Measurements from ENCODE around the gene CAMK1D.

CAMK1D gene

DNA sequence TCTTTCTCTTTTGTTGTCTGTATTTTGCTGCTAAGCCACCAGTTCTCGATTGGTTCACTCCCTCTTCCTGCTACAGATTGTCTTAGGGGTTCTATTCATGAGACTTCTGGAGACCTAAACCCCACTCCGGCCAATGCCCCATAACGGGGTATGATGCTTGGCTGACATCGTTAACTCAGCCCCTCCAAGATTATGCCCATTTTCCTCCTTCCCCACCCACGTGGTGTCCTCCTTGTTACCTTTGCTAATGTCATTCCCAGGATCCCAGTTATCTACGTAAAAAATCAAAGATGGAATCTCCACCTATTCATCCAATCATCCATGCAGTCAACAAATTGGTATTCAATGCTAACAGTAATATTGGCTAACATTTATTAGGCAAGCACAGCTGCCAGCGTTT is 228.3 kb downstream of the CAMK1D start:
- no peak for DNase-seq (ENCODE audit: low read depth)
- TF ChIP-seq, protein P1, sequence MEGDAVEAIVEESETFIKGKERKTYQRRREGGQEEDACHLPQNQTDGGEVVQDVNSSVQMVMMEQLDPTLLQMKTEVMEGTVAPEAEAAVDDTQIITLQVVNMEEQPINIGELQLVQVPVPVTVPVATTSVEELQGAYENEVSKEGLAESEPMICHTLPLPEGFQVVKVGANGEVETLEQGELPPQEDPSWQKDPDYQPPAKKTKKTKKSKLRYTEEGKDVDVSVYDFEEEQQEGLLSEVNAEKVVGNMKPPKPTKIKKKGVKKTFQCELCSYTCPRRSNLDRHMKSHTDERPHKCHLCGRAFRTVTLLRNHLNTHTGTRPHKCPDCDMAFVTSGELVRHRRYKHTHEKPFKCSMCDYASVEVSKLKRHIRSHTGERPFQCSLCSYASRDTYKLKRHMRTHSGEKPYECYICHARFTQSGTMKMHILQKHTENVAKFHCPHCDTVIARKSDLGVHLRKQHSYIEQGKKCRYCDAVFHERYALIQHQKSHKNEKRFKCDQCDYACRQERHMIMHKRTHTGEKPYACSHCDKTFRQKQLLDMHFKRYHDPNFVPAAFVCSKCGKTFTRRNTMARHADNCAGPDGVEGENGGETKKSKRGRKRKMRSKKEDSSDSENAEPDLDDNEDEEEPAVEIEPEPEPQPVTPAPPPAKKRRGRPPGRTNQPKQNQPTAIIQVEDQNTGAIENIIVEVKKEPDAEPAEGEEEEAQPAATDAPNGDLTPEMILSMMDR (IDR thresholded peaks at IDR 0.05; ENCODE audit: low read depth, low read length): no peak
- no peak for TF ChIP-seq POLR2A (IDR thresholded peaks at IDR 0.05; ENCODE audit: extremely low read depth, insufficient read length)
- TF ChIP-seq, protein P2, sequence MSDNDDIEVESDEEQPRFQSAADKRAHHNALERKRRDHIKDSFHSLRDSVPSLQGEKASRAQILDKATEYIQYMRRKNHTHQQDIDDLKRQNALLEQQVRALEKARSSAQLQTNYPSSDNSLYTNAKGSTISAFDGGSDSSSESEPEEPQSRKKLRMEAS (IDR thresholded peaks at IDR 0.05; ENCODE audit: low read depth, low read length): no peak
- TF ChIP-seq MYC (IDR thresholded peaks at IDR 0.05; ENCODE audit: low read depth, low read length): no peak
- no peak overlapping the region for H3K4me3 ChIP-seq (ENCODE audit: low read depth, low read length)

DNA sequence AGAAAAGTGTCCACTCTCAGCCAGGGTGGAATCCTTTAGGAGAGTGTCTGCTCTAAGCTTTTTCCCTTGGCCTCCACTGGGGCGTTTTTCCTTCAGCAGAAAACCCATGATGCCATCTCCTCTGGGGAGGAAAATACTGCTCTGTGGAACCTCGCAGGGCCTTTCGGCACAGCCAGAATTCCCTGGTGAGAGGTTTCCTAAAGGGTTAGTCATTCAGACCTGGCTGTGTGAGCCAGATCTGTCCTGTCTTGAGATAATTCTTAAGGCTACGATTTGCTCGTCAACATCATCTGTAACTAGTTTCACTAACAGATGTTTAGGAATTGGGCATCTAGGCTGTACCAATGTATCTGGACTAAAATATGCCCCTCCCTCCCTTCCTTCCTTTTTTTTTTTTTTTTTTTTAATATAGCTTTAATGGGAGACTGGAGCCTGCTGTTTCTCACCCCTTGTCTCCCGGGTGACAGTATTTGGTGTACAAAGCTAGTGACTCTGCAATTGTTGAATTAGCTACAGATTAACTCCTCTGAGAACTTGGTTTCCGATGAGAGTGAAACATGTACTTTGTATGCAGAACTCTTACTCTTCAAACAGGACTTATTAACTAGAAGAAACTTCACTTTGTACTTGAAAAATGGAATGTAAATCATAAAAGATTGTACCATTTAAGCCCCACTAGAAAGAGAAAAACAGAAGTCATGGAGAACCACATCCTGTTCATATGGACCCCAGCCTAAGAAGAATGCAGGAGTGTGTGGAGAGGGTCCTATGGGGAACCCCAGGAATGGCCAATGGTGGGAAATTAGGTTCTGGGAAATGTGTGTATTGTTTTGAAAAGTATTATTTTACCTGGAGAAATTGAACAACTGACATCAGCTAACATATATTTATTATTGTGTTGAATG is 230.9 kb downstream of the CAMK1D start:
- no peak overlapping the region for H3K4me3 ChIP-seq (ENCODE audit: low read depth, low read length)
- DNase-seq (ENCODE audit: low read depth): no peak
- TF ChIP-seq MYC (IDR thresholded peaks at IDR 0.05; ENCODE audit: low read depth, low read length) (no peak), POLR2A (IDR thresholded peaks at IDR 0.05; ENCODE audit: extremely low read depth, insufficient read length) (no peak)
- TF ChIP-seq, protein P2 (IDR thresholded peaks at IDR 0.05; ENCODE audit: low read depth, low read length): no peak
- TF ChIP-seq, protein P1 (IDR thresholded peaks at IDR 0.05; ENCODE audit: low read depth, low read length): no peak

DNA sequence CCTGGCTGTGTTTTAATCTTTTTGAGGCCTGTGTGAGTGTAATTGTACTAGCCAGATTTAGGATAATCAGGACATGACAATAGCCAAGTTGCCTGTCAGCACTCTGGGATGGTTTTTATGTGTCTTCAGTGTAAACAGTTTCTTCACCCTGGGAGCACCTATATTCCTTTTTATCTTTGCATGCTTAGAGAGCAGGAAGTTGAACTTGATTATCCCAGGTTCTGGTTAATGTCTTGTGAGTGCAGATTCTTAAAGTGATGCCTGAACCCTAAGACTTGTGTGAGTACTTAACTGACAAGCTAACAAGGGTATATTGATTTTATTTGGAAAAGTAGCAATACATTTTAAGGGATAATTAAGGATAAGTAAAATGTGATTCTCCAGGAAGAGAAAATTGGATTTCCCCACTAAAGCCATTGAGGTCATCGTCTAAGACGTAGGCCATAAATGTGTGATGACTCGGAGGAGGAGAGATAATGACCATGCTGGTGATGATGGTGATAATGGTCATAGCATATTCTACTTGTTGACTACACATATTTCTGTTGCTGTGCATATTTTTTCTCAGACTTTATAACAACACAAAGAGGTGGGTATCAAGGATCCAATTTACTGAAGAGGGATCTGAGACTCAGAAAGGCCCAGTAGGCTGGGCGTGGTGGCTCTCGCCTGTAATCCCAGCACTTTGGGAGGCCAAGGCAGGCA is 234.7 kb downstream of the CAMK1D start:
- DNase-seq (ENCODE audit: low read depth): no peak
- no peak overlapping the region for H3K4me3 ChIP-seq (ENCODE audit: low read depth, low read length)
- TF ChIP-seq POLR2A (IDR thresholded peaks at IDR 0.05; ENCODE audit: extremely low read depth, insufficient read length) (no peak), MYC (IDR thresholded peaks at IDR 0.05; ENCODE audit: low read depth, low read length) (no peak)
- TF ChIP-seq, protein P2 (IDR thresholded peaks at IDR 0.05; ENCODE audit: low read depth, low read length): no peak
- TF ChIP-seq, protein P1 (IDR thresholded peaks at IDR 0.05; ENCODE audit: low read depth, low read length): no peak

DNA sequence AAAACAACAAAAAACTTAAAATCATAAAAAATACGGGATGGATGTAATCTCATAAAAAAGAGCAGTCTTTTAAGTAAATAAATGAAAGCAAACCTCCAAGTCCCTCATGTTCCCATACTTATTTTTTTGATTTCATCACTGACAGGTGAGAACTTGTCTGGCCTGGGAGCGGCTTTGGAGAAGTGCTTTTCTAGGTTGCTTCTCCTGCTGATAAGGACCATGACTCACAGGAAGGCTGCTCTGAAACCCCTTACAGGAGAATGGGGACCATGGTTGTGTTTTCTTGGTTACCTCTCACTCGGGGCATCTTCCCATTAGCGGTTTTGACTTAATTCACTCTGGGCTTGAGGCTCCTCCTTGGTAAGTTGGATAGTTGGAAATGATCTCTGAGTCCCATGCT is 237.4 kb downstream of the CAMK1D start:
- no peak overlapping the region for H3K4me3 ChIP-seq (ENCODE audit: low read depth, low read length)
- no peak for TF ChIP-seq POLR2A (IDR thresholded peaks at IDR 0.05; ENCODE audit: extremely low read depth, insufficient read length)
- TF ChIP-seq, protein P1 (IDR thresholded peaks at IDR 0.05; ENCODE audit: low read depth, low read length): no peak
- no peak for TF ChIP-seq MYC (IDR thresholded peaks at IDR 0.05; ENCODE audit: low read depth, low read length)
- TF ChIP-seq, protein P2 (IDR thresholded peaks at IDR 0.05; ENCODE audit: low read depth, low read length): no peak
- no peak for DNase-seq (ENCODE audit: low read depth)

DNA sequence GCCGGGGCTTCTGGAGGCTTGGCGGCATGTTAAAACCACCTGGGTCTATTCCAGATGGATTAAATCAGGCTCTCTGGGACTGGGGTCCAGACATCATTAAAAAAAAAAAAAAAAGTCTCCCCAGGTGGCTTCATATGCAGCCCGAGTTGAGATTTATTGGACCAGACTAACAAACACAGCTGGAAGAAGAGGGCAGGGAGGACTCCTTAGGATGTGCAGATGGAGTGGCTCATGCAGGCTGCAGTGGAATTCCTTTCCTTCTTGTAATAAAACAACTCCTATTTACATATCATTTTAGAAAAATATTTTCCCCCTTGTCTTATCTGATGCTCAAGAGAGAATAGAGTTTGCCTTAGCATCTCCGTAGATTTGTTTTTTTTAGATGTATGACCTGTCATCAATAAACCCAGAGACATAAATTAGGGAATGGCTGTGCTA is 238.1 kb downstream of the CAMK1D start:
- no peak for DNase-seq (ENCODE audit: low read depth)
- TF ChIP-seq, protein P2 (IDR thresholded peaks at IDR 0.05; ENCODE audit: low read depth, low read length): no peak
- TF ChIP-seq POLR2A (IDR thresholded peaks at IDR 0.05; ENCODE audit: extremely low read depth, insufficient read length): no peak
- TF ChIP-seq MYC (IDR thresholded peaks at IDR 0.05; ENCODE audit: low read depth, low read length): no peak
- TF ChIP-seq, protein P1 (IDR thresholded peaks at IDR 0.05; ENCODE audit: low read depth, low read length): no peak
- no peak overlapping the region for H3K4me3 ChIP-seq (ENCODE audit: low read depth, low read length)

All from NB4 (cell line).